HCT116 (cell line): Measurements from ENCODE around the gene FBXO8.

ENCODE experiments used
- CBX3 ChIP-seq: IDR thresholded peaks from 2 replicates; pipeline ENCODE4 v1.6.1; 2012; ENCODE audit warnings: low read depth
- EGR1 ChIP-seq: IDR thresholded peaks from 2 replicates; pipeline ENCODE4 v1.6.1; 2012; ENCODE audit warnings: low read depth
- ELF1 ChIP-seq: IDR thresholded peaks from 2 replicates; pipeline ENCODE4 v1.6.1; 2012; ENCODE audit warnings: low read depth, borderline replicate concordance
- EZH2 ChIP-seq: fragments of 200-600 bp; sonication (generic); IDR thresholded peaks from 2 replicates; pipeline ENCODE4 v1.6.1; 2017; ENCODE audit warnings: antibody characterized with exemption, mixed run types
- SIN3A ChIP-seq: IDR thresholded peaks from 2 replicates; pipeline ENCODE4 v1.6.1; 2012; ENCODE audit warnings: low read depth
- TF ChIP-seq, protein P1 (sequence below), 3 experiments: fragments of 200-600 bp in 1 of 3; sonication (generic) in 1 of 3; IDR thresholded peaks in 2 of 3; conservative IDR thresholded peaks in 1 of 3; 2 replicates each; pipeline ENCODE4 v1.5.1; 2012 to 2017; ENCODE audit warnings: low read depth in 2 of 3, low read length in 2 of 3, antibody characterized with exemption in 1 of 3, borderline replicate concordance in 1 of 3, control low read depth in 1 of 3, mild to moderate bottlenecking in 1 of 3, mixed read lengths in 1 of 3, mixed run types in 1 of 3, moderate library complexity in 1 of 3; ENCODE audit not compliant: insufficient read depth in 1 of 3
- TF ChIP-seq, protein P2 (sequence below): IDR thresholded peaks from 2 replicates; pipeline ENCODE4 v1.6.1; 2012
- TF ChIP-seq, protein P3 (sequence below): IDR thresholded peaks from 2 replicates; pipeline ENCODE4 v1.6.1; 2011; ENCODE audit warnings: mild to moderate bottlenecking, low read length, moderate library complexity; ENCODE audit not compliant: insufficient replicate concordance; ENCODE audit errors: extremely low read depth

DNA sequence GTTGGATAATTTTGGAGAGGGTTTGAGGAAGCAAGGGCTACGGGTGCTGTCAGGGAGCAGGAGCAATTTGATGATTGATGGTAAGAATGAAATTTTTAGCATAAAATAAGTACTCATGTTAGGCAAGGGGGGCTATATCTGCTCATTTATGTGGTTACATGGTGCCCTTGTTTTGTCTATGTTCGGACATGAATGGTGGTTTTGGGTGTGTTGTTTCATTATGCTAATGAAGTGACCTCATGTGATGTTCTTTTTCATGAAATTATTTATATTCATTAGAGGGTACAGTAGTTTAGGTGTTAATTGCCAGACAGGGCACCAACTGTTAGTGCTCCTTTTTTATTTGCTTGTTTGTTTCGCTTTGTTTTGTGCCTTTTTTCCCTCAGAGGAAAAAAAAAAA, 29.5 kb upstream of the FBXO8 start:
- TF ChIP-seq EZH2: no peak
- TF ChIP-seq ELF1: no peak
- TF ChIP-seq, protein P1, sequence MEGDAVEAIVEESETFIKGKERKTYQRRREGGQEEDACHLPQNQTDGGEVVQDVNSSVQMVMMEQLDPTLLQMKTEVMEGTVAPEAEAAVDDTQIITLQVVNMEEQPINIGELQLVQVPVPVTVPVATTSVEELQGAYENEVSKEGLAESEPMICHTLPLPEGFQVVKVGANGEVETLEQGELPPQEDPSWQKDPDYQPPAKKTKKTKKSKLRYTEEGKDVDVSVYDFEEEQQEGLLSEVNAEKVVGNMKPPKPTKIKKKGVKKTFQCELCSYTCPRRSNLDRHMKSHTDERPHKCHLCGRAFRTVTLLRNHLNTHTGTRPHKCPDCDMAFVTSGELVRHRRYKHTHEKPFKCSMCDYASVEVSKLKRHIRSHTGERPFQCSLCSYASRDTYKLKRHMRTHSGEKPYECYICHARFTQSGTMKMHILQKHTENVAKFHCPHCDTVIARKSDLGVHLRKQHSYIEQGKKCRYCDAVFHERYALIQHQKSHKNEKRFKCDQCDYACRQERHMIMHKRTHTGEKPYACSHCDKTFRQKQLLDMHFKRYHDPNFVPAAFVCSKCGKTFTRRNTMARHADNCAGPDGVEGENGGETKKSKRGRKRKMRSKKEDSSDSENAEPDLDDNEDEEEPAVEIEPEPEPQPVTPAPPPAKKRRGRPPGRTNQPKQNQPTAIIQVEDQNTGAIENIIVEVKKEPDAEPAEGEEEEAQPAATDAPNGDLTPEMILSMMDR (IDR thresholded peaks at IDR 0.05 in 2 of 3, conservative IDR thresholded peaks at IDR 0.05 in 1 of 3; ENCODE audit: borderline replicate concordance in 1 of 3, insufficient read depth in 1 of 3, low read depth in 2 of 3, low read length in 2 of 3): no peak
- TF ChIP-seq, protein P2, sequence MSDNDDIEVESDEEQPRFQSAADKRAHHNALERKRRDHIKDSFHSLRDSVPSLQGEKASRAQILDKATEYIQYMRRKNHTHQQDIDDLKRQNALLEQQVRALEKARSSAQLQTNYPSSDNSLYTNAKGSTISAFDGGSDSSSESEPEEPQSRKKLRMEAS: no peak
- TF ChIP-seq, protein P3, sequence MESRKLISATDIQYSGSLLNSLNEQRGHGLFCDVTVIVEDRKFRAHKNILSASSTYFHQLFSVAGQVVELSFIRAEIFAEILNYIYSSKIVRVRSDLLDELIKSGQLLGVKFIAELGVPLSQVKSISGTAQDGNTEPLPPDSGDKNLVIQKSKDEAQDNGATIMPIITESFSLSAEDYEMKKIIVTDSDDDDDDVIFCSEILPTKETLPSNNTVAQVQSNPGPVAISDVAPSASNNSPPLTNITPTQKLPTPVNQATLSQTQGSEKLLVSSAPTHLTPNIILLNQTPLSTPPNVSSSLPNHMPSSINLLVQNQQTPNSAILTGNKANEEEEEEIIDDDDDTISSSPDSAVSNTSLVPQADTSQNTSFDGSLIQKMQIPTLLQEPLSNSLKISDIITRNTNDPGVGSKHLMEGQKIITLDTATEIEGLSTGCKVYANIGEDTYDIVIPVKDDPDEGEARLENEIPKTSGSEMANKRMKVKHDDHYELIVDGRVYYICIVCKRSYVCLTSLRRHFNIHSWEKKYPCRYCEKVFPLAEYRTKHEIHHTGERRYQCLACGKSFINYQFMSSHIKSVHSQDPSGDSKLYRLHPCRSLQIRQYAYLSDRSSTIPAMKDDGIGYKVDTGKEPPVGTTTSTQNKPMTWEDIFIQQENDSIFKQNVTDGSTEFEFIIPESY: no peak
- no peak for TF ChIP-seq CBX3
- TF ChIP-seq EGR1: no peak
- TF ChIP-seq SIN3A: no peak
